HCT116 (cell line): ENCODE measurements around the gene TRDN. TPM values are rescaled to one million over a fixed set of nuclear protein-coding genes. Genes with fewer than 3 reads are reported as not detected.

Source experiments
- ATAC-seq: fragments of 200-7000 bp; cut with Tn5 transposase; 2 replicates; pipeline ENCODE4 v1.9.1; 2020; ENCODE audit warnings: mild to moderate bottlenecking, moderate library complexity
- BruUV-seq: library from RNA; stranded (reverse); fragments of 400-500 nt; replicated peaks from 2 replicates; lab custom pipeline; 2021; lab: Mats Ljungman, UMichigan
- CTCF ChIA-PET: fragments of 300-600 bp; sonication (Branson Sonifier 250); formaldehyde crosslinking; loops from one replicate; lab custom pipeline; 2021; ENCODE audit warnings: antibody characterized with exemption; lab: Charles Lee
- POLR2A ChIA-PET: fragments of 300-600, 350-600 bp; sonication (Branson Sonifier 250); formaldehyde crosslinking; loops from one replicate; lab custom pipeline; 2021; ENCODE audit warnings: antibody characterized with exemption; lab: Charles Lee
- RAD21 ChIA-PET, 2 experiments: fragments of 300-600 bp; sonication (Branson Sonifier 250); formaldehyde crosslinking; loops; one replicate each; lab custom pipeline; 2023; ENCODE audit warnings: low total read pairs in 2 of 2; ENCODE audit not compliant: uncharacterized antibody in 2 of 2, unreplicated experiment in 2 of 2, low non-redundant PET in 1 of 2; lab: Charles Lee
- DNase-seq: peaks from one replicate; pipeline ENCODE4 v3.0.0-alpha.2; 2010; ENCODE audit warnings: low read depth, low spot score
- H2AFZ ChIP-seq: fragments of 200-600 bp; shearing (Covaris generic), sonication (generic); 2 replicates; pipeline ENCODE4 v1.6.1; 2017; ENCODE audit warnings: low read depth, mixed run types, mixed read lengths, antibody characterized with exemption, low read length; ENCODE audit not compliant: poor library complexity, severe bottlenecking
- H3K27ac ChIP-seq: 2 replicates; pipeline ENCODE4 v1.5.1; 2012; ENCODE audit warnings: low read depth, low read length
- H3K27me3 ChIP-seq: fragments of 200-600 bp; sonication (generic); 2 replicates; pipeline ENCODE4 v1.6.1; 2016; ENCODE audit warnings: mixed run types, low read length, mixed read lengths; ENCODE audit not compliant: insufficient read depth
- H3K36me3 ChIP-seq, 2 experiments: fragments of 200-500 bp in 1 of 2; fragments of 200-600 bp in 1 of 2; sonication (Bioruptor generic) in 1 of 2; sonication (generic) in 1 of 2; 2 replicates each; pipeline versions ENCODE4 v1.5.1 to v1.6.1; 2014 to 2016; ENCODE audit warnings: low read length in 2 of 2, inconsistent platforms in 1 of 2, mixed read lengths in 1 of 2, mixed run types in 1 of 2; ENCODE audit not compliant: insufficient read depth in 2 of 2, control insufficient read depth in 1 of 2
- H3K4me1 ChIP-seq, 2 experiments: fragments of 200-600 bp in 1 of 2; sonication (generic) in 1 of 2; 2 replicates each; pipeline versions ENCODE4 v1.5.1 to v1.6.1; 2012 to 2017; ENCODE audit warnings: low read length in 2 of 2, inconsistent platforms in 1 of 2, mild to moderate bottlenecking in 1 of 2, mixed read lengths in 1 of 2, mixed run types in 1 of 2, moderate library complexity in 1 of 2; ENCODE audit not compliant: insufficient read depth in 2 of 2, control insufficient read depth in 1 of 2
- H3K4me2 ChIP-seq: fragments of 200-600 bp; sonication (generic); 2 replicates; pipeline ENCODE4 v1.6.1; 2017; ENCODE audit warnings: mixed run types, low read length, mixed read lengths
- H3K4me3 ChIP-seq, 2 experiments: fragments of 200-600 bp in 1 of 2; sonication (generic) in 1 of 2; replicated peaks in 1 of 2; 2 replicates each; pipeline ENCODE4 v1.5.1; 2011 to 2016; ENCODE audit warnings: low read length in 2 of 2, control low read depth in 1 of 2, low read depth in 1 of 2, mild to moderate bottlenecking in 1 of 2, mixed read lengths in 1 of 2, mixed run types in 1 of 2
- H3K79me2 ChIP-seq: fragments of 200-600 bp; sonication (generic); 2 replicates; pipeline ENCODE4 v1.6.1; 2017; ENCODE audit warnings: mild to moderate bottlenecking, mixed run types, low read length, moderate library complexity, mixed read lengths; ENCODE audit not compliant: insufficient read depth
- H3K9ac ChIP-seq: fragments of 200-600 bp; sonication (generic); 2 replicates; pipeline ENCODE4 v1.6.1; 2016; ENCODE audit warnings: low read length, mixed read lengths
- H3K9me2 ChIP-seq: fragments of 200-600 bp; sonication (generic), shearing (Covaris generic); 2 replicates; pipeline ENCODE4 v1.6.1; 2017; ENCODE audit warnings: mixed run types, mild to moderate bottlenecking, moderate library complexity; ENCODE audit not compliant: insufficient read depth
- H3K9me3 ChIP-seq, 2 experiments: fragments of 200-500 bp in 1 of 2; fragments of 200-600 bp in 1 of 2; sonication (Bioruptor generic) in 1 of 2; sonication (generic) in 1 of 2; 2 replicates each; pipeline ENCODE4 v1.6.1; 2014 to 2017; ENCODE audit warnings: low read length in 2 of 2, mixed read lengths in 2 of 2, inconsistent platforms in 1 of 2, low read depth in 1 of 2, mild to moderate bottlenecking in 1 of 2, mixed run types in 1 of 2, moderate library complexity in 1 of 2; ENCODE audit not compliant: control insufficient read depth in 1 of 2, insufficient read depth in 1 of 2
- H4K20me1 ChIP-seq: fragments of 200-600 bp; sonication (generic), shearing (Covaris generic); 2 replicates; pipeline ENCODE4 v1.6.1; 2017; ENCODE audit warnings: mixed run types, mild to moderate bottlenecking, moderate library complexity; ENCODE audit not compliant: insufficient read depth
- ATF3 ChIP-seq: IDR thresholded peaks from 2 replicates; pipeline ENCODE4 v1.6.1; 2012
- CBX3 ChIP-seq: IDR thresholded peaks from 2 replicates; pipeline ENCODE4 v1.6.1; 2012; ENCODE audit warnings: low read depth
- ELF1 ChIP-seq: IDR thresholded peaks from 2 replicates; pipeline ENCODE4 v1.6.1; 2012; ENCODE audit warnings: low read depth, borderline replicate concordance
- EZH2 ChIP-seq: fragments of 200-600 bp; sonication (generic); IDR thresholded peaks from 2 replicates; pipeline ENCODE4 v1.6.1; 2017; ENCODE audit warnings: antibody characterized with exemption, mixed run types
- EZH2phosphoT487 ChIP-seq: fragments of 200-600 bp; IDR thresholded peaks from 2 replicates; pipeline ENCODE4 v1.6.1; 2018; ENCODE audit warnings: antibody characterized with exemption, borderline replicate concordance
- FOSL1 ChIP-seq: IDR thresholded peaks from 2 replicates; pipeline ENCODE4 v1.6.1; 2012; ENCODE audit warnings: low read depth
- JUND ChIP-seq: IDR thresholded peaks from 2 replicates; pipeline ENCODE4 v1.6.1; 2012
- MAX ChIP-seq: IDR thresholded peaks from 2 replicates; pipeline ENCODE4 v1.6.1; 2012
- POLR2A ChIP-seq: IDR thresholded peaks from 2 replicates; pipeline ENCODE4 v1.7.0; 2011; ENCODE audit warnings: borderline replicate concordance; ENCODE audit not compliant: insufficient read depth, insufficient read length; ENCODE audit errors: extremely low read depth
- REST ChIP-seq: IDR thresholded peaks from 2 replicates; pipeline ENCODE4 v1.6.1; 2012; ENCODE audit warnings: low read depth
- SP1 ChIP-seq: IDR thresholded peaks from 2 replicates; pipeline ENCODE4 v1.6.1; 2012; ENCODE audit warnings: low read depth
- TCF7L2 ChIP-seq: IDR thresholded peaks from 2 replicates; pipeline ENCODE4 v1.7.0; 2011; ENCODE audit warnings: borderline replicate concordance, inconsistent platforms; ENCODE audit not compliant: insufficient read depth, insufficient read length; ENCODE audit errors: extremely low read depth
- YY1 ChIP-seq: IDR thresholded peaks from 2 replicates; pipeline ENCODE4 v1.6.1; 2011; ENCODE audit warnings: low read length, low read depth, moderate library complexity, mild to moderate bottlenecking; ENCODE audit not compliant: insufficient replicate concordance; ENCODE audit errors: extremely low read depth
- ZFX ChIP-seq: fragments of 450-650 bp; IDR thresholded peaks from 2 replicates; pipeline ENCODE4 v1.6.1; 2017
- ZNF274 ChIP-seq: fragments of 200-500 bp; sonication (Bioruptor generic); IDR thresholded peaks from 2 replicates; pipeline ENCODE4 v1.6.1; 2014; ENCODE audit warnings: mild to moderate bottlenecking, low read depth, low read length, inconsistent platforms
- intact Hi-C: fragments of 100-400 bp; cut with micrococcal nuclease; formaldehyde crosslinking; loops from 2 replicates; pipeline ENCODE4 v1.10.0; 2022
- total RNA-seq: library from RNA; stranded (reverse); gene quantifications from one replicate; pipeline ENCODE4 v1.2.1, GENCODE V29; 2021; ENCODE audit not compliant: unreplicated experiment
- TF ChIP-seq, protein P1 (sequence below), 3 experiments: fragments of 200-600 bp in 1 of 3; sonication (generic) in 1 of 3; IDR thresholded peaks in 2 of 3; conservative IDR thresholded peaks in 1 of 3; 2 replicates each; pipeline ENCODE4 v1.5.1; 2012 to 2017; ENCODE audit warnings: low read depth in 2 of 3, low read length in 2 of 3, antibody characterized with exemption in 1 of 3, borderline replicate concordance in 1 of 3, control low read depth in 1 of 3, mild to moderate bottlenecking in 1 of 3, mixed read lengths in 1 of 3, mixed run types in 1 of 3, moderate library complexity in 1 of 3; ENCODE audit not compliant: insufficient read depth in 1 of 3

Gene TRDN
- total RNA-seq, 1 experiment from 2014 or later = not detected

DNA sequence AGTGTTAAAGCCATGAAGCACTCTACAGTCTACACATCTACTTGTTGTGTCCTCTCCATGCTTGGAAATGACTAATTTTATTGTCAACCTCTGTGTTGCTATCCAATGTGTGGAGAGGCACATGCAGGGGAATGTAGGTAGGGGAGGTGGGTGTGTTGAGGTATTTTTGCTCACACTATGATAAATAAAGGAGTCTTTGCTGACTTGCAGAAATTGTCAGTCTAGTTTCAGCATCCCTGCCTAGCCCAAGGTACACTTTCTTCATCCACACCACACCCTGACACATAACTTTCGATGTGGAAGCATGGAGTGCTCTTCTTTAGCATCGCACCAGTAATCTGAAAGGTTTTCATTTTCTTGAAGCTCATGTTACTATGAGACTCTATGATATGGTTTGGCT lies 264.0 kb downstream of the TRDN start:
- intact Hi-C loops = no loop called here
- Histone ChIP-seq H3K27me3 (0 out of 2 replicates have a peak, but pooled peaks cover 15% of the 10 kb centered on the region), H3K27ac (no peak overlapping the region), H2AFZ (no peak overlapping the region), H3K4me1 (no peaks in the 10 kb centered on the region), H4K20me1 (no peaks in the 10 kb centered on the region), H3K4me3 (no peak overlapping the region), H3K9ac (no peak overlapping the region), H3K9me2 (no peaks in the 10 kb centered on the region), H3K9me3 (no peaks in the 10 kb centered on the region), H3K36me3 (no peaks in the 10 kb centered on the region), H3K4me2 (no peak overlapping the region), H3K79me2 (no peaks in the 10 kb centered on the region)
- POLR2A ChIA-PET = no interaction called here
- CTCF ChIA-PET = no interaction called here
- RAD21 ChIA-PET = no interaction called here
- DNase-seq (no peak), ATAC-seq (no peak)
- no peak for TF ChIP-seq ELF1
- no TSS peak for BruUV-seq

DNA sequence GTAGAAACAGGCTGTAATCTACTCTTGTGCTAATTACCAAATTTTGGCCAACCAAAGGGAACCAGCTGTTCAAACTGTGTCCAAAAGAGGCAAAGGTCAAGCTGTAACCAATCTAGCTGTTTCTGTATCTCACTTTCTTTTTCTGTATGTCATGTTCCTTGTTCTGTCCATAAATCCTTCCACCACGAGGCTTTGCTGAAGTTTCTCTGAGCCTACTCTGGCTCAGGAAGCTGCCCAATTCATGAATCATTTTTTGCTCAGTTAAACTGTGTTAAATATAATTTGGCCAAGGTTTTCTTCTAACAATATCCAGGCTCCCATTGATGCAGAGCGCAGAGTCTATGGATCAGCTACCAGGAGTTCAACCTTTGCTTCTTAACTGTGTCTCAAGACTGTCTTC lies 272.8 kb downstream of the TRDN start:
- POLR2A ChIA-PET = no interaction called here
- H3K4me3 ChIP-seq = no peak overlapping the region
- H3K4me2 ChIP-seq = no peak overlapping the region
- no peak overlapping the region for H3K9ac ChIP-seq
- H3K27me3 ChIP-seq = 0 out of 2 replicates have a peak, but pooled peaks cover 1% of the 10 kb centered on the region
- no peaks in the 10 kb centered on the region for H3K36me3 ChIP-seq
- H3K9me2 ChIP-seq = no peaks in the 10 kb centered on the region
- CTCF ChIA-PET = no interaction called here
- H3K4me1 ChIP-seq = no peaks in the 10 kb centered on the region
- RAD21 ChIA-PET = no interaction called here
- intact Hi-C loops = no loop called here
- H2AFZ ChIP-seq = no peak overlapping the region
- ATAC-seq (no peak), DNase-seq (no peak)
- no peaks in the 10 kb centered on the region for H4K20me1 ChIP-seq
- H3K27ac ChIP-seq = no peak overlapping the region
- TF ChIP-seq CBX3 (no peak), FOSL1 (no peak), SP1 (no peak), ZNF274 (no peak), ZFX (no peak), POLR2A (no peak), EZH2 (no peak), EZH2phosphoT487 (no peak), ATF3 (no peak), JUND (no peak), MAX (no peak), YY1 (no peak), TCF7L2 (no peak), REST (no peak)
- TF ChIP-seq, protein P1, sequence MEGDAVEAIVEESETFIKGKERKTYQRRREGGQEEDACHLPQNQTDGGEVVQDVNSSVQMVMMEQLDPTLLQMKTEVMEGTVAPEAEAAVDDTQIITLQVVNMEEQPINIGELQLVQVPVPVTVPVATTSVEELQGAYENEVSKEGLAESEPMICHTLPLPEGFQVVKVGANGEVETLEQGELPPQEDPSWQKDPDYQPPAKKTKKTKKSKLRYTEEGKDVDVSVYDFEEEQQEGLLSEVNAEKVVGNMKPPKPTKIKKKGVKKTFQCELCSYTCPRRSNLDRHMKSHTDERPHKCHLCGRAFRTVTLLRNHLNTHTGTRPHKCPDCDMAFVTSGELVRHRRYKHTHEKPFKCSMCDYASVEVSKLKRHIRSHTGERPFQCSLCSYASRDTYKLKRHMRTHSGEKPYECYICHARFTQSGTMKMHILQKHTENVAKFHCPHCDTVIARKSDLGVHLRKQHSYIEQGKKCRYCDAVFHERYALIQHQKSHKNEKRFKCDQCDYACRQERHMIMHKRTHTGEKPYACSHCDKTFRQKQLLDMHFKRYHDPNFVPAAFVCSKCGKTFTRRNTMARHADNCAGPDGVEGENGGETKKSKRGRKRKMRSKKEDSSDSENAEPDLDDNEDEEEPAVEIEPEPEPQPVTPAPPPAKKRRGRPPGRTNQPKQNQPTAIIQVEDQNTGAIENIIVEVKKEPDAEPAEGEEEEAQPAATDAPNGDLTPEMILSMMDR (IDR thresholded peaks at IDR 0.05 in 2 of 3, conservative IDR thresholded peaks at IDR 0.05 in 1 of 3; ENCODE audit: borderline replicate concordance in 1 of 3, insufficient read depth in 1 of 3, low read depth in 2 of 3, low read length in 2 of 3) = no peak
- no peaks in the 10 kb centered on the region for H3K79me2 ChIP-seq
- H3K9me3 ChIP-seq = no peaks in the 10 kb centered on the region
- no TSS peak for BruUV-seq
